GM21381 (cell line): ENCODE measurements around the gene SYT7.

Experiments
- ATAC-seq: cut with Tn5 transposase; IDR thresholded peaks from one replicate; pipeline ENCODE4 v1.9.1; 2021; ENCODE audit warnings: mild to moderate bottlenecking, moderate library complexity; ENCODE audit not compliant: unreplicated experiment

The SYT7 gene

DNA sequence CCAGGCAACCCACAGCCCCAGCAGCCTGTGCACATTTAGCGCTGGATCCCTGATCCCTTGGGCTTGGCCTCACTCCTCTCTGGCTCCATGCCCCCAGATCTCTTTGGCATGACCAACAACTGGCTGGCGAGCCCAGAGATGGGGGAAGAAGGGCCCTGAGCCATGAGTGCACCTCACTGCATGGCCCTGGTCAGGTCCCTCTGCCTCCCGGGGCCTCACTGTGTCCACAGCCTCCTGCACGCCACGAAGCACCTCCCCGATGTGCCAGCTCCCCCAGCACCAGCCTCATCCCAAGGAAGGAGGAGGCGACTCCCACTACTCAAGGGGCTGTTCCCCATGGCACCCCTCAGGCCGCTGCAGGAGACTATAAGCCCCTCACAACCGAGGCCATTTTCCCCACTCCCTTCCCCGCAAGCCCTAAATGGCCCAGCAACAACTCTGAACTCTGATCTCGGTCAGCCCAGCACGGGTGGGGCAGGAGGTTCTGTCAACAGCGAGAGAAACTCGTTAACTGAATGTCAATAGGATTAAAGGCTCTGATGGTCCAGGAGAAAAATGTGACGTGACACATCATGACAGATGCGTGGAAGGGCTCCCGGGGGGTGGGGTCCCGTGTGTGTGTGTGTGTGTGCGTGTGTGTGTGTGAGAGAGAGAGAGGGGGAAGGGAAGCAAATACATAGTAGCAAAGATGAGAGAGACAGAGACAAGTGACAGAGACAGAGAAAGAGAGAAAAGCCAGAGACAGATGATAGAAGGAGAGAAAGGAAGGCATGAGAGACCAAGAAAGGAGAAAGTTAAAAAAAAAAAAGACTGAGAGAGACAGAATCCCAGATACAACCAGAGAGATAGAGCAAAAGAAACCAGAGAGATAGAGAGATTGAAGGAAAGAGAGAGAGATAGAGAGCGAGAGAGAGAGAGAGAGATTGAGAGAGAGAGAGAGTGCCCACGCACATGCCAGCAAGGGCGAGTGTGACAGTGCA, 28.4 kb upstream of the SYT7 start:
- ATAC-seq, result no peak

DNA sequence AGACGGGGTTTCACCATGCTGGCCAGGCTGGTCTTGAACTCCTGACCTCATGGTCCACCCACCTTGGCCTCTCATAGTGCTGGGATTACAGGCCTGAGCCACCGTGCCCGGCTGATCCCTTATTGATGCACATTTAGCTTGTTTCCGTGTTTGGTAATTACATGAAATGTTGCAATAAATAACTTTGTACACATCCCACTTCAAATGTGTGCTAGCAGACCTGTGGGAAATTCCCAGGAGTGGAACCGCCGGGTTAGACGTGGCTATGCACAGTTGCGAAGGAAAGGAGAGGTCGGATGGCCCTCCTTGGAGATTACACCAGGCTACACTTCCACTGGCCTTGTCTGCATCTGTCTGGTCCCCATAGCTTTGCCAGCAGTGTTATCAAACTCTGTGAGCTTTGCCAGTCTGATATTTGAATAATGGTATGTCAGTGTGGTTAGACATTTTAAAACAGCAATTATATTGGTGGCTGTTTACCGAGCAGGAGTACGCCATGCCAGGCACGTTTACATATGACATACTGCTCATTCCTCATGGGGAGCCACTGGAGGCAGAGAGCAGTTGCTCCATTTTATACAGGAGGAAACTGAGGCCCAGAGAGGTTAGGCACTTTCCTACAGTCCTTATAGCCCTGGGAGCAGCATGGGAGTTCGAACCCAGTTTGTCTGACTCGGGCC, 27.2 kb upstream of the SYT7 start:
- ATAC-seq, result no peak

GRCh38 chr11:61607426-61607825, 26.6 kb upstream of the SYT7 start:
- ATAC-seq, result no peak

GRCh38 chr11:61603667-61604066, 22.8 kb upstream of the SYT7 start:
- no peak for ATAC-seq

- ATAC-seq, result no peak
Observed at GRCh38 chr11:61602775-61603569, 22.1 kb upstream of the SYT7 start.

- ATAC-seq, result no peak
Observed at GRCh38 chr11:61601512-61601911, 20.6 kb upstream of the SYT7 start.

GRCh38 chr11:61599968-61600710, 19.3 kb upstream of the SYT7 start:
- ATAC-seq, result no peak

DNA sequence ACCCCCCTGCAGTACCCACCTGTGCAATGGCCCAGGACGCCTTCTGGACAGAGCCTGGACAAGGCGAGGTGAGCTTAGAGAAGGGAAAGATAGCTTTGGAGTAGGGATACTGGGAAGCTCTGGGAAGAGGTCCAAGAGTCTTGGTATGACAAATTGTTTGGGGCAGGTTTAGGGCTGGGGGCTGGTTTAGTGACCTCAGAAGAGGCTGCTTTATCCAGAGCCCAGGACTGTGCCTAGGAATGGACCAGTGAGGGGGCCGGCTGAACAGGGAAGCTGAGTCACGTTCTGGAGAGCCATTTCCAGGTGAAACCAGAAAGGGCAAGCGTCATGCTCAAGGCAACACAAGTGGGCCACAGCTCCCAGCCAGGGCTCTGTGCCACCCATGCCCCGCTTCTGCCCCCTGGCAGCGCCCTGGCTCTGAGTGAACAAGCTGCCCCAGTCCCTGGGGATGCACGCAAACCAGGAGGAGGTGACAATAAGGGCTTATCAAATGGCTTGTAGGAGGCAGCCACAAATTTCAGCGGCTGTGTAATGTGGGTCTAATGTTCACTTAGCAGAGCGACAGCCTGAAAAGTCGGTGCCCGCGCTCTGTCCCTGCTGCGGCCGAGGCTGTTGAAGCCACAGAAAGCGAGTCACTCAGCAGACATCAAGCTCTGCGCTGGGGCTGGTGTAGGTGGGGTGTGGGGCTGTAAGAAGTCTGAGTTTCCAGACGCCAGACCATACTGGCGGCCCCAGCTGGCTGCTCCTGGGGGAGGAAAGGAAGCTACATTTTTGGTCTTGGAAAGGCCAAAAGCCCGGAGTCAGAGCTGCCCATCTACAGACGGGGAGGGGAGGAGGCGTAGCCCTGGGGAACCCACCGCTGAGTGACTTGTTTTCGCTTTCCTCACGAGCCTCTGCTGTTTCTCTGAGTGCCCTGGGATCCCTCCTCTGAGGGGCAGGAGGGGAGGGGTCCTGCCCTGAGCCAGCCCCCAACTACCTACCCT, 18.3 kb upstream of the SYT7 start:
- ATAC-seq, result no peak

DNA sequence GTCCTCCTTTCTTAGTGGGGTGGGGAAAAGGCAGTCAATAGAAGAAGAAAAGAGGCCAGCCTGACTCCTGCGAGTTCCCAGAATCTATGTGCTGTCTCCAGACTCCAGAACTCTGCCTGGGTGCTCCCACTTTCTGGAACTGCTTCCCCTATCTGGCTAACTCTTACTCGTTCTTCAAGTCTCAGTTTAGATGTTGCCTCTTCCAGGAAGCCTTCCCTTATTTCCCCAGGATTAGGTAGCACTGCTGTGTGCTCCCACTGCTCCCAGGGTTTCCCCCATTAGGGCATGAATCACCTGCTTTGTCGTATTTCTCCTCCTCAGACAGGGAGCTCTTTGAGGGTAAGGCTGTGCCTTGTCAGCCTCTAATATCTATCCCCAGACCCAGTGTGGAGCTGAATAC, 17.5 kb upstream of the SYT7 start:
- ATAC-seq, result no peak

GRCh38 chr11:61596990-61597389, 16.1 kb upstream of the SYT7 start:
- ATAC-seq, result no peak

DNA sequence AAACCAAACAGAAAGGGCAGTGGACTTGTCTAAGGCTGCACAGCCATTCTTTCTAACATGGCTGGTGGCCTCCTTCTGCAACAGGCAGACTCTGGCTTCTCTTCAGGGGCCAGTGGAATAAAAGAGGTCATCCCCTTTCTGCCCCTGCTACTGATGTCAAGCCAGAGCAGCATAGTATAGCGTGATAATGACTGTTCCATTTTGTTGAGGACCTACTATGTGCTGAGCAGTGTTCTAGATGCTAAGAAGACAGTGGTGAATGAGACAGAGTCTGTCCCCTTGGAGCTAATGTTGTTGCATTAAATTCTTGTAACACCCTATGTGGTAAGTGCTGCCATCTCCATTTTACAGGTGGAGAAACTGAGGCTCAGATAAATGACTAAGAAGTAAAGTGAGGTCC, 15.7 kb upstream of the SYT7 start:
- ATAC-seq, result no peak

- no peak for ATAC-seq
Observed at GRCh38 chr11:61594907-61595257, 14.0 kb upstream of the SYT7 start.

- ATAC-seq, result no peak
Observed at GRCh38 chr11:61593151-61593550, 12.3 kb upstream of the SYT7 start.

DNA sequence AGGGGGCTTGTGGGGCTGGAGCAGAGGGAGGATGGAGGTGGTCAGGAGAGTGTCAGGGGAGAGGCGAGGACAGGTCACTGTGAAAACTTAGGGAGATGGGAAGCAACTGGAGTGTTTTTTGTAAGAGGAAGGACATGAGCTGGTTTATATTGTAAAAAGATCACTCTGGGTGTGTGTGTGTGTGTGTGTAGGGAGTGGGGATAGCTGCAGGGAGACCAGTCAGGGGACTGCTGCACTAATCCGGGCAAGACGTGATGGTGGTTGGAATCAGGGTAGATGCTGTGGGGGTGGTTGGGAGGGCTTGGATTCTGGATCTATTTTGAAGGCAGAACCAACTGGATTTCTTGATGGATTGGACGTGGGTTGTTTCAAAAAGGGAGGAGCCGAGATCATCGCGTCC, 11.3 kb upstream of the SYT7 start:
- ATAC-seq, result no peak

DNA sequence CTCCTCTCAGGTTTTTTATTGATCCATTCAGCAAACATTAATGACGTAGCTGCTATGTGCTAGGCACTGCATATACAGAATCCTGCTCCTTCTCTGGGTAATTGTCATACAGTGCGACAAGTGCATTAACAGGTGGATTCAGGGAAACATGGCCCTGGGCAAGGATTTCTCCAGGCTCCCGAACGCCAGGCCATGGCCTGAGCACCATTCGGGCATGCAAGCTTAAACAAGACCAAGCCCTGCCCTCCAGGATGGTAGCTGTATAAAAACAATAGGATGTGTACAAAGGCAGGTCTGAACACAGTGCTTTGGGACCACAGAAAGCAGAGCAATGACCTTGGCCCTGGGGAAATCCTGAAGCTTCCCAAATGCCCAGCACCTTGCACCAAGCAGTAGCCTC, 9.1 kb upstream of the SYT7 start:
- no peak for ATAC-seq

- ATAC-seq, result no peak
Observed at GRCh38 chr11:61588728-61589191, 7.9 kb upstream of the SYT7 start.

DNA sequence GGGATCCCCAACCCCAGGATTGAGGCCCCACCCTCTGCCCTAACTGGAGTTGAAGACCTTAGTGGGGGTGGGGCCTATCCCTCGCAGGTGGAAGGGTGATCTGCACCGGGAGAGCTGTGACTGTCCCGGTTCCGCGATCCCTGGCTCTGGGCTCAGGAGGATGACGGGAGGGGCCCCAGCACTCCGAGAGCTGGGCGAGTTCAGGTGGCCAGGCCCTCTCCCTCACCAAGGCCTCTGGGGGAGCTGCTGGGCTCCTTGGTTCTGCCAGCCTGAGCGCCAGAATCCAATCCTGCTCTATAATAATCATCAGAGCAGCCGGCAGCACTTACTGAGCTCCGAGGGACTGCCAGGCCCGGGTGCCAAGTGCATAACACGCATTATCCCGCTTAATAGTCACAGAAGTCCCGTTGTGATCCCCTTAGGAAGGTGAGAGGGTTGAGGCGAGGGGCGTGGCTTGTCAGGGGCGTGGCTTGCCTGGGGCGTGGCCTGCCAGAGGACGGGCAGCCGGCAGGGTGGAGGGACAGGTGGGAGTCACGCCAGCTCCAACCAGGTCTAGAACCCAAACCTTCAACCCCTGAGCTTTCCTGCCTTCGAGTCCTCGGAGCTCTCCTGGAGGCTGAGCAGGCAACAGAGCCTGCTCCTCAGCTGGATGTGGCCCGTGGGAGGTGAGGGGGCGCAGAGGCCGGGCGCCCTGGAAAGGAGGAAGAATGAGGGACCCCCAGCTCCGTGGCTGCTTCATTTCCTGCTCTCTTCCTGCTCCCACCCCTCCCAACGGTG, 7.3 kb upstream of the SYT7 start:
- no peak for ATAC-seq

DNA sequence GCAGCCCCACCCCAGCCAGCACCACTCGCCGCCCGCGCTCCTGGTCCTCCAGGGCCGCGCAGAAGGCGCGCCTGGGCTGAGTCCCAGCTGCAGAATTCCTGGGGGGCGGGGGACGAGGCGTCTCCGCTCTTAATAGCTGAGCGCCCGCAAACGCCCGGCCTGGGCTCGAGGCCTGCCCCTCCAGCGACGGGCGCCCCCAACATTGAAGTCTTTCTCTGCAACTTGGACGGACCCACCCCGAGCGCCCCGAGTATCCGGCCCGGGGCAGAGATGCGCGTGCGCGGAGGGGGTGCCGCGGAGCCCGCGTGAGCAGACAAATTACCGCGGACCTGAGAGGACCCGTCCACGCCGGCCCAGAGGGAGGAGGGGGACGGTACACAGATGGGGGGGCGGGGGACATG, 6.7 kb upstream of the SYT7 start:
- no peak for ATAC-seq
